DOHH2 (cell line): ENCODE data around the gene EDEM2.
"Not testable (repeated sequence)": the region's sequence is repeated elsewhere in the genome, so short reads cannot be mapped to it uniquely, and the experiment has no call there.

Experiments
- H3F3A ChIP-seq: fragments of 200-600 bp; sonication (generic), shearing (Covaris generic); 2 replicates; pipeline ENCODE4 v1.6.0; 2016; ENCODE audit warnings: antibody characterized with exemption, mild to moderate bottlenecking; ENCODE audit not compliant: control insufficient read depth, insufficient read depth
- H3K27ac ChIP-seq: fragments of 200-600 bp; sonication (generic); 2 replicates; pipeline ENCODE4 v1.5.1; 2014; ENCODE audit warnings: low read depth, mild to moderate bottlenecking, low read length, moderate library complexity
- H3K27me3 ChIP-seq: fragments of 200-600 bp; sonication (generic); 2 replicates; pipeline ENCODE4 v1.6.1; 2014; ENCODE audit warnings: mild to moderate bottlenecking, low read length, mixed read lengths; ENCODE audit not compliant: control insufficient read depth
- H3K36me3 ChIP-seq: fragments of 200-600 bp; sonication (generic); 2 replicates; pipeline ENCODE4 v1.6.1; 2014; ENCODE audit warnings: mild to moderate bottlenecking, low read length, moderate library complexity, mixed read lengths; ENCODE audit not compliant: control insufficient read depth
- H3K4me1 ChIP-seq: fragments of 200-600 bp; sonication (generic); 2 replicates; pipeline ENCODE4 v1.6.1; 2014; ENCODE audit warnings: mild to moderate bottlenecking, low read length, mixed read lengths; ENCODE audit not compliant: control insufficient read depth
- H3K4me2 ChIP-seq: fragments of 200-600 bp; sonication (generic); 2 replicates; pipeline ENCODE4 v1.6.0; 2014; ENCODE audit warnings: mild to moderate bottlenecking, low read length, moderate library complexity
- H3K4me3 ChIP-seq: fragments of 200-600 bp; sonication (generic); 2 replicates; pipeline ENCODE4 v1.5.1; 2014; ENCODE audit warnings: mild to moderate bottlenecking, low read length, mixed read lengths
- H3K79me2 ChIP-seq: fragments of 200-600 bp; sonication (generic); 2 replicates; pipeline ENCODE4 v1.6.1; 2014; ENCODE audit warnings: mild to moderate bottlenecking, low read length, mixed read lengths; ENCODE audit not compliant: control insufficient read depth
- H3K9me2 ChIP-seq: fragments of 200-600 bp; sonication (generic); replicated peaks from 2 replicates; pipeline ENCODE4 v1.6.1; 2014; ENCODE audit warnings: mild to moderate bottlenecking, low read length, mixed read lengths; ENCODE audit not compliant: control insufficient read depth
- H3K9me3 ChIP-seq: fragments of 200-600 bp; sonication (generic); 2 replicates; pipeline ENCODE4 v1.6.1; 2014; ENCODE audit warnings: antibody characterized with exemption, low read length, mixed read lengths; ENCODE audit not compliant: control insufficient read depth, insufficient read depth
- H4K20me1 ChIP-seq: fragments of 200-600 bp; sonication (generic); 2 replicates; pipeline ENCODE4 v1.6.0; 2014; ENCODE audit warnings: low read depth, mild to moderate bottlenecking, antibody characterized with exemption, low read length, moderate library complexity; ENCODE audit not compliant: control insufficient read depth, insufficient read depth
- CTCF ChIP-seq: fragments of 200-600 bp; sonication (generic); IDR thresholded peaks from one replicate; pipeline ENCODE4 v1.5.1; 2014; ENCODE audit warnings: antibody characterized with exemption, mild to moderate bottlenecking, low read depth, low read length; ENCODE audit not compliant: poor library complexity, severe bottlenecking
- EZH2phosphoT487 ChIP-seq: fragments of 200-600 bp; sonication (generic); IDR thresholded peaks from 2 replicates; pipeline ENCODE4 v1.6.1; 2017; ENCODE audit warnings: borderline replicate concordance, mild to moderate bottlenecking, antibody characterized with exemption, low read length, moderate library complexity, mixed read lengths

EDEM2 gene

GRCh38 chr20:35171438-35171752 lies 24.3 kb upstream of the EDEM2 start:
- Histone ChIP-seq H3K4me1 (peaks cover 11% of the 10 kb centered on the region), H3F3A (no peaks in the 10 kb centered on the region), H3K4me3 (peak overlapping the region; percentile 45), H3K79me2 (no peaks in the 10 kb centered on the region), H4K20me1 (no peaks in the 10 kb centered on the region), H3K9me3 (no peaks in the 10 kb centered on the region), H3K4me2 (peak overlapping the region; percentile 66), H3K27me3 (peaks cover 11% of the 10 kb centered on the region), H3K27ac (no peak overlapping the region), H3K9me2 (no peaks in the 10 kb centered on the region), H3K36me3 (no peaks in the 10 kb centered on the region)
- TF ChIP-seq CTCF (no peak), EZH2phosphoT487 (no peak)

DNA sequence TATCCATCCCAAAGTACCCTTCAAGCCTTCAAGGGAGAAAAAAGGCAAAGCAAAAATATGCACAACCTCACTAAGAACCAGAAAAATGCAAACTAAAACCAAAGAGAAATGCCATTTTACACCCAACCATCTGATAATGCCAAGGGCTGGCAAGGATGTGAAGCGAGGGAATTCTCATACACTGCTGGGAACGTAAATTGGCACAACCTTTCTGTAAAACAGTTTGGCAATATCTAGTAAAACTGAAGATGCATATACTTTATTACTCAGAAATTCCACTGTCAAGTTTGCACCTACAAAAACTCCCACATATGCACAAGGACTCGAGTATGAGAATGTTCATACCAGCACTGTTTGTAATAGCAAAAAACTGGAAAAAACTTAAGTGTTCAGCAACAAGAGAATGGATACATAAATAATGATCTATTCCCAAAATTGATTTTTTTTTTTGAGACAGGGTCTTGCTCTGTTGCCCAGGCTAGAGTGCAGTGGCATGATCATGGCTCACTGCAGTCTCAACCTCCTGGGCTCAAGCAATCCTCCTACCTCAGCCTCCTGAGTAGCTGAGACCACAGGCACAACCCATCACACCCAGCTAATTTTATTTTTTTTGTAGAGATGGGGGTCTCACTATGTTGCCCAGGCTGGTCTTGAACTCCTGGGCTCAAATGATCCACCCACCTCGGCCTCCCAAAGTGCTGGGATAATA lies 21.7 kb upstream of the EDEM2 start:
- H3K79me2 ChIP-seq, H3K9me3 ChIP-seq, H4K20me1 ChIP-seq, H3K4me2 ChIP-seq, H3K27ac ChIP-seq, H3F3A ChIP-seq, H3K9me2 ChIP-seq, H3K36me3 ChIP-seq, H3K4me3 ChIP-seq: not testable (repeated sequence)
- peaks cover 11% of the 10 kb centered on the region for H3K4me1 ChIP-seq
- peaks cover 11% of the 10 kb centered on the region for H3K27me3 ChIP-seq

- peaks cover 11% of the 10 kb centered on the region for H3K27me3 ChIP-seq
- peaks cover 11% of the 10 kb centered on the region for H3K4me1 ChIP-seq
- no peaks in the 10 kb centered on the region for H3K9me2 ChIP-seq
- no peak overlapping the region for H3K4me3 ChIP-seq
- no peaks in the 10 kb centered on the region for H4K20me1 ChIP-seq
- no peaks in the 10 kb centered on the region for H3K36me3 ChIP-seq
- H3K4me2 ChIP-seq, result no peak overlapping the region
- H3K79me2 ChIP-seq, result no peaks in the 10 kb centered on the region
- no peaks in the 10 kb centered on the region for H3K9me3 ChIP-seq
- TF ChIP-seq CTCF (no peak), EZH2phosphoT487 (no peak)
- H3K27ac ChIP-seq, result no peak overlapping the region
- H3F3A ChIP-seq, result no peaks in the 10 kb centered on the region
These were observed 20.7 kb upstream of the EDEM2 start for GRCh38 chr20:35167787-35168186.

- TF ChIP-seq EZH2phosphoT487 (no peak), CTCF (no peak)
- Histone ChIP-seq H3K9me2 (no peaks in the 10 kb centered on the region), H3K4me2 (no peak overlapping the region), H3K36me3 (no peaks in the 10 kb centered on the region), H3K27me3 (peaks cover 4% of the 10 kb centered on the region; the same call in 1 of the 2 replicates), H4K20me1 (no peaks in the 10 kb centered on the region), H3K79me2 (no peaks in the 10 kb centered on the region), H3K9me3 (no peaks in the 10 kb centered on the region), H3K4me3 (no peak overlapping the region), H3F3A (no peaks in the 10 kb centered on the region), H3K4me1 (peaks cover 1% of the 10 kb centered on the region), H3K27ac (no peak overlapping the region)
These were observed 19.2 kb upstream of the EDEM2 start for GRCh38 chr20:35166242-35166830.
